Natural killer cell treated with Interleukin-12 subunit alpha and Interleukin-12 subunit beta and Interleukin-15 and Interleukin-18, amount 100 ng/mL, for 72 hours (primary cell): ENCODE results near the gene GNA14. TPM values are rescaled to one million over a fixed set of nuclear protein-coding genes. Genes with fewer than 3 reads are reported as not detected.

ENCODE experiments used
- ATAC-seq, 2 donors: fragments of 150-1000 bp; cut with Tn5 transposase in 1 of 2; sonication (Bioruptor Pico), chemical (Tn5 transposase) in 1 of 2; 2 replicates each; pipeline ENCODE4 v1.10.0; 2021
- DNase-seq: peaks from one replicate; pipeline ENCODE4 v3.0.0; 2022; ENCODE audit warnings: low spot score
- H3K27ac Mint-ChIP-seq, 2 donors: 1 replicate in 1 of 2; 2 replicates in 1 of 2; pipeline ENCODE4 v1.8.0; 2022; ENCODE audit warnings: mixed read lengths in 2 of 2, mild to moderate bottlenecking in 1 of 2, moderate library complexity in 1 of 2
- H3K27me3 Mint-ChIP-seq, 2 donors: 1 replicate in 1 of 2; 2 replicates in 1 of 2; pipeline ENCODE4 v1.8.0; 2022; ENCODE audit warnings: mixed read lengths in 2 of 2
- H3K36me3 Mint-ChIP-seq: one replicate; pipeline ENCODE4 v1.8.0; 2022; ENCODE audit warnings: mixed read lengths
- H3K4me1 Mint-ChIP-seq, 2 donors: 1 replicate in 1 of 2; 2 replicates in 1 of 2; pipeline ENCODE4 v1.8.0; 2022; ENCODE audit warnings: low read depth in 2 of 2, mixed read lengths in 2 of 2, mild to moderate bottlenecking in 1 of 2
- H3K4me3 Mint-ChIP-seq: one replicate; pipeline ENCODE4 v1.8.0; 2022; ENCODE audit warnings: mixed read lengths
- H3K9me3 Mint-ChIP-seq: 2 replicates; pipeline ENCODE4 v1.8.0; 2022; ENCODE audit warnings: mixed read lengths
- total RNA-seq, 2 donors: library from RNA; stranded (reverse); gene quantifications; one replicate each; pipeline ENCODE4 v1.2.3, GENCODE V29; 2022

Gene GNA14
- total RNA-seq, 2 donors from 2014 or later, result 0.45 TPM; not detected in 1

DNA sequence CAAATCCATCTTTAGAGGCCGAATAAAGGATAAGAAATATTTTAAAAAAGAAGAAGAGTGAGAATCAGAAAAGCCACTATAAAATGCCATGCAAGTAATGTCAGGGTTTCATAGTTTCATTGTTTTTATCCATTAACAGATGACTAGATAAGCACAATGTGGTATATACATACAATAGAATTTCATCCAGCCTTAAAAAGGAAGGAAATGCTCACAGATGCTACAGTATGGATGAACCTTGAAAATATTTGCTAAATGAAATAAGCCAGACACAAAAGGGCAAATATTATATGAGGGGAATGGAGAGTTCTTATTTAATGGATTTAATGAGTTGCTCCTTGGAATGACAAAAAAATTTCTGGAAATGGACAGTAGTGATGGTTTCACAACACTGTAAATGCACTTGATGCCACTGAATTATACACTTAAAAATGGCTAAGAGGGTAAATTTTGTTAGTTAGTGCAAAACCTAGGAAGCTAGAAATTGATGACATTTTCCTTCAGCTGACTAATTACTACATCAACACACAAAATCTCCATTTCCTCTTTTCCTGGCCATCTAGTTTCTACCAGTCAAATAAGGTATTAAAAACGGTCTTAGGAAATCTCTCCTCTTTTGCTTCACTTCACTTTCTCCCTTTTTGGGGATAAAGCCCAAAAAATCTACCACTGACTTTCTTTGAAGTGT lies 86.6 kb downstream of the GNA14 start:
- H3K27ac Mint-ChIP-seq, result no peak overlapping the region
- ATAC-seq, result no peak
- H3K27me3 Mint-ChIP-seq, result peaks cover 13 to 37% of the 10 kb centered on the region in 2 donors
- H3K9me3 Mint-ChIP-seq, result no peaks in the 10 kb centered on the region
- H3K4me3 Mint-ChIP-seq, result no peak overlapping the region
- no peaks in the 10 kb centered on the region for H3K4me1 Mint-ChIP-seq
- no peaks in the 10 kb centered on the region for H3K36me3 Mint-ChIP-seq
- DNase-seq, result no peak

DNA sequence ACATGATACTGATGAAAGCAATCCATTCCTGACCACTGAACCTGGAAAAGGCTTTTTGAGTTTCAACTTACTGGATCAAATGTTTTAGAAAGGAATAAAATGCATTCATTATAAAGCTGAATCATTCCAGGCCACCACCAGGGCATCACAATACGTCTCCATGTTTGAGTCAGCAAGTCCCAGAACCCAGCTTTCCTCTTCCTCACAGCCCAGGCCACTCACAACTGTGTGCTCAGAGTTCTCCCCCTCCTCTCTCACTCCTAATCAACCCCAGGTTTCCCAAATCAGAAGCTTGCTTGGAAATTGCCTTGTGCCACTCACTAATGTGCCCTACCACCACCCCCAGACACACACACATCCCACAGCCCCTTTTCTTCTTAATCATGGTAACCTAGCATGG lies 91.7 kb downstream of the GNA14 start:
- DNase-seq (no peak), ATAC-seq (peak in 1 of 2 donors; percentile 20)
- Mint-ChIP-seq H3K27me3 (peaks cover 17 to 38% of the 10 kb centered on the region in 2 donors), H3K4me1 (no peaks in the 10 kb centered on the region), H3K36me3 (no peaks in the 10 kb centered on the region), H3K27ac (no peak overlapping the region), H3K4me3 (no peak overlapping the region), H3K9me3 (no peaks in the 10 kb centered on the region)

DNA sequence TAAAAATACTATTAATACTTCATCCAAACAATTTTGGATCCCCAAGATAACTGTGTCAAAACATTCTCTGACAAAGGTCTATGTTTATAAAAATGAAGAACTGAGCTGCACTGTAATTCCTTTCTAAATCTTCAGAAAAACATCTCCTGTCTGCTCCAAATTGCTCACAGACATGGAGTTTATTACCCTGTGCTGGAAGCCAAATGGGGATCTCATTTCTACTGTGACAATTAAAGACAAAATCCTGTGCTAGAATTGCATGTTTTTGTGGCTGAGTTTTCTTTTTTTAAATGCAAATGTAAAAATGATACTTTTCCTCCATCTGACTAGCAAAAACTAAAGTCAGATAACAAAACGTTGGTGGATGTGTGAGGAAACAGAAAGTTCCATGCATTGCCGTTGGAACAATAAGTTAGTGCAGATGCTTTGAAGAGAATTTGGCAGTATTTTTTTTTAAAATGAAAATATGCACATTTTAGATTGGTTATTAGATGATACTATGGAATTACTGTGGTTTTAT lies 93.5 kb downstream of the GNA14 start:
- Mint-ChIP-seq H3K27me3 (peaks cover 20 to 39% of the 10 kb centered on the region in 2 donors), H3K36me3 (no peaks in the 10 kb centered on the region), H3K4me1 (no peaks in the 10 kb centered on the region), H3K27ac (no peak overlapping the region), H3K4me3 (no peak overlapping the region), H3K9me3 (no peaks in the 10 kb centered on the region)
- ATAC-seq, result no peak
- no peak for DNase-seq

DNA sequence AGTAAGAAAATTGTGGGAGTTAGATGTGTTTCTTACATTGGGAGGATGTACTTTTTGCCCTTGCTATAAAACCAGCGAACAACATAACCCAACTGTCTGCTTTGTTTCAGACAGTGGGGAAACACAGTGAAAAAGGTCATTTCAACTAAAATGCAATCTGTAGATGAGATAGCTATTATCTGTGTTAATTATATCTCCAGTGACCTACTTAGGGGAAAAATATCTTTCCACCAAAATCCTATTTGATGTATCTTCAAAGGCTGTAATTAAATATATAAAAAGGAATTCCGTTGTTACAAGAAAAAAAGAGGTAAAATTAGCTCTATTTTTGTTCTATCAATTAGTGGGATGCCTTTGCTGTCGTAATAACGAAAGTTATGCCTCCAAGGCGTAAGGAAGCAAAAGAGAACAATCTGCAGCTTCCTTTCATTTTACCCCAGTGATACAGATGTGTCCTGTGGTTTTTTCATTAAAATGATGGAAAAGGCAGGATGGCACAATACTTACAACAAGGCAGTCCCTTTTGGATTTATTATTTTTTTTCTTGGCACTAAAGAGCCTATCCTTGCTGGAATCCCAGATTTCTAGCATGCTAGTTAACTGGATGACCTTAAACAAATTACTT lies 100.9 kb downstream of the GNA14 start:
- ATAC-seq, result no peak
- Mint-ChIP-seq H3K27ac (no peak overlapping the region), H3K36me3 (no peaks in the 10 kb centered on the region)

DNA sequence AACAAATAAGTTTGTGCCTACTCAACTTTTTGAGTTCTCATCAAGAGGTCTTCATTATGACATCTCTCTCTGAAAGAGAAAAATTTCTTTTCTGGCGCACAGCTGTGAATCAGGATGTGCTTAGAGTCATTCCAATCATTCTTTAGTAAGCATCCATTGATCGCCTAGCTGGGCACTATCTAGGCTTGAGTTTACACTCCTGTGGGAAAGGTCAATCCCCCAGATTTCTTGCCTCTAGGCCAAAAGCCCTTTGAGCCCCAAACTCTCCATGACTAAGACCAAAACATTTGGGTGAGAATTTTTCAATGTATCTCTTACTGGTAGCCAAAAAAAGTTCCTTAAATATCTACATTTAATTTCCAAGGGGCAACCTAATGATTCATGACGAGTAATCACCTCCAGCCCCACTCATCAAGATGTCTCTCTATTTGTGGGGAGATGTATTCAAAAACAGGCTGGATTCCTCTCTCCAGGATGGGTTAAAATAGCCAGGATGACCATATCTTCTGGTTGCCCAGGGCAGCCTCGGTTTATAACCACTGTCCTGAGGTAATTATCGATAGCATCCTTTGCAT lies 101.7 kb downstream of the GNA14 start:
- no peak for DNase-seq
- Mint-ChIP-seq H3K27ac (no peak overlapping the region), H3K9me3 (peaks cover 6% of the 10 kb centered on the region), H3K4me1 (no peaks in the 10 kb centered on the region), H3K4me3 (no peak overlapping the region), H3K27me3 (peaks cover 8 to 11% of the 10 kb centered on the region in 2 donors), H3K36me3 (peaks cover 5% of the 10 kb centered on the region)
- no peak for ATAC-seq

More for the DNA sequence above, 100.9 kb downstream of the GNA14 start:
- Mint-ChIP-seq H3K9me3 (peaks cover 6% of the 10 kb centered on the region), H3K4me3 (no peak overlapping the region), H3K27me3 (peaks cover 9 to 12% of the 10 kb centered on the region in 2 donors), H3K4me1 (no peaks in the 10 kb centered on the region)
- no peak for DNase-seq

DNA sequence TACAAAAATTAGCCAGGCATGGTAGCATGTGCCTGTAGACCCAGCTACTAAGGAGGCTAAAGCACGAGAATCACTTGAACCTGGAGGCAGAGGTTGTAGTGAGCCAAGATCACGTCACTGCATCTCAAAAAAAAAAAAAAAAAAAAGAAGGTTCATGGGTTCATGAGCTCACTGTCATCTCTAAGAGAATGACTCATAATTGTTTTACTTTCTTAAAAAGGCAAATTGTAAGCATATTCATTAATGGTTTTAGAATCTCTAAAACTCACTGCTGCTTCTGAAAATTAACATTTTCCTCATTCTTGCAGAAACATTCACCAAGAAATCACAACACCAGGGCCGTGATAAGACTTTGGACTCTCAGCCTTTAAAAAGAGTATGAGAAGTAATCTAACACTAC lies 103.6 kb downstream of the GNA14 start:
- peaks cover 9 to 12% of the 10 kb centered on the region in 2 donors for H3K27me3 Mint-ChIP-seq
- H3K9me3 Mint-ChIP-seq, result peaks cover 16% of the 10 kb centered on the region
- no peak overlapping the region for H3K27ac Mint-ChIP-seq
- ATAC-seq, result no peak
- no peak for DNase-seq
- H3K4me3 Mint-ChIP-seq, result no peak overlapping the region
- H3K4me1 Mint-ChIP-seq, result no peaks in the 10 kb centered on the region
- peaks cover 14% of the 10 kb centered on the region for H3K36me3 Mint-ChIP-seq

DNA sequence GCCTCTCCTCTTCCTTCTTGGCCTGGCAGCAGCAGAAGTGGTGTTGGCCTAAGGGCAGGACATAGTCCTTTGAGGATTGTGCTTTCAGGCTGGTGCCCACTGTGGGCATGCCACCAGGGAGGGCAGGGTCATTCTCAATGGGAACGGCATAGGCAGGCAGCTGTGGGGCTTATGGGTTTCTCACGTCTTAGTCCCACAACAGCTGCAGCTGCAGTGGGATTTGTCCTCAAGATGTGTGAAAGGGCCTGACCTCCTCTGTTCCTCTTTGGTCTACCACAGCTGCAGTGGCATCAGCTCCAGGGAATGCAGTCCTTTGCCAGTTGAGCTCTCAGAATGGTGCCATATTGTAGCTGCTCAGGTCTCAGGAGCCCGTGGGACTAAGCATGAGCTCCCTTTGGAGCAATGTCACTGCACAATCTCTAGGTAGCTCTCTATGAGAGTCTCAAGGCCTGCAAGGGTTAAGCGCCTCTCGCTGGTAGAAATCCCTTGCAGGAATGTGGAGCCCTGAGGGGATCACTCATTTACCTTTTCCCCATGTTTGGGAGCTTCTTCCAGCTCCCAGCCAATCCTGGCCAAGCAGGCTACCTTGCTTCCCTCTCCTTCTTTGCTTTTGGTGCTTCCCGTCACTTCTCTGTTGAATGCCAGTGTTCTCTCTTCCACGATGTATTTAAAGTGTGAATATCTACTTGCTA lies 104.8 kb downstream of the GNA14 start:
- Mint-ChIP-seq H3K9me3 (peaks cover 19% of the 10 kb centered on the region), H3K36me3 (peaks cover 14% of the 10 kb centered on the region), H3K4me3 (no peak overlapping the region), H3K27ac (no peak overlapping the region), H3K4me1 (no peaks in the 10 kb centered on the region), H3K27me3 (peaks cover 11 to 15% of the 10 kb centered on the region in 2 donors)
- ATAC-seq (no peak), DNase-seq (no peak)

DNA sequence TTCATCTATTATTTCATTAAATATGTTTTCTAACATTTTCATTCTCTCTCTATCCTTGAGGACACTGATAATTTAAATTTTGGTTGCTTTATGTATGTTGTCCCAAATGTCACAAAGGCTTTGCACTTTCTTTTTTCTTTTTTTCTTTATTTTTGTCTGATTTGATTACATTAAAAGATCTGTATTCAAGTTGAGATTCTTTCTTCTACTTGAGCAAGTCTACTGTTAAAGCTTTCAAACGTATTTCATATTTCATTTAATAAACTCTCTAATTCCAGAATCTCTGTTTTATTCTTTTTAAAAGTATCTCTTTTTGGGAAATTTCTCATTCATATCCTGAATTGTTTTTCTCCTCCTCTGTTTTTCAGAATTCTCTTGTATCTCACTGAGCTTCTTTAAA lies 106.5 kb downstream of the GNA14 start:
- H3K4me1 Mint-ChIP-seq, result no peaks in the 10 kb centered on the region
- H3K27me3 Mint-ChIP-seq, result peaks cover 15% of the 10 kb centered on the region in 2 donors
- no peak for DNase-seq
- H3K27ac Mint-ChIP-seq, result no peak overlapping the region
- no peak for ATAC-seq
- H3K36me3 Mint-ChIP-seq, result peaks cover 14% of the 10 kb centered on the region
- H3K9me3 Mint-ChIP-seq, result peaks cover 19% of the 10 kb centered on the region
- H3K4me3 Mint-ChIP-seq, result no peak overlapping the region

DNA sequence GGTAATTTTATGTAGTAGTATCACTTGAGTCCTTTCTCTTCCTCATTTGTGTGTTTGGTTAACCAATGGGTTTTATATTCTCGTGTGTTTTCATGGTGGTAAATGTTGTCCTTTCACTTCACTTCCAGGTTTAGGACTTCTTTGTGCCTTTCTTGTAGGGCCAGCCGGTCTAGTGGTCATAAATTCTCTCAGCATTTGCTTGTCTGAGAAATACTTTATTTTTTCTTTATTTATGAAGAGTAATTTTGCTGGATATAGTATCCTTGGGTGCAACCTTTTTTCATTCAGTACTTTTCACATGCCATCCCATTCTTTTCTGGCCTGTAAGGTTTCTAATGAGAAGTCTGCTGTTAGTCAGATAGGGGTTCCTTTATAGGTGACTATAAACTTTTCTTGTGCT lies 107.1 kb downstream of the GNA14 start:
- ATAC-seq (no peak), DNase-seq (no peak)
- peaks cover 14% of the 10 kb centered on the region for H3K36me3 Mint-ChIP-seq
- peaks cover 9 to 11% of the 10 kb centered on the region in 2 donors for H3K27me3 Mint-ChIP-seq
- H3K4me1 Mint-ChIP-seq, result no peaks in the 10 kb centered on the region
- H3K9me3 Mint-ChIP-seq, result peaks cover 16% of the 10 kb centered on the region
- no peak overlapping the region for H3K27ac Mint-ChIP-seq
- H3K4me3 Mint-ChIP-seq, result no peak overlapping the region

DNA sequence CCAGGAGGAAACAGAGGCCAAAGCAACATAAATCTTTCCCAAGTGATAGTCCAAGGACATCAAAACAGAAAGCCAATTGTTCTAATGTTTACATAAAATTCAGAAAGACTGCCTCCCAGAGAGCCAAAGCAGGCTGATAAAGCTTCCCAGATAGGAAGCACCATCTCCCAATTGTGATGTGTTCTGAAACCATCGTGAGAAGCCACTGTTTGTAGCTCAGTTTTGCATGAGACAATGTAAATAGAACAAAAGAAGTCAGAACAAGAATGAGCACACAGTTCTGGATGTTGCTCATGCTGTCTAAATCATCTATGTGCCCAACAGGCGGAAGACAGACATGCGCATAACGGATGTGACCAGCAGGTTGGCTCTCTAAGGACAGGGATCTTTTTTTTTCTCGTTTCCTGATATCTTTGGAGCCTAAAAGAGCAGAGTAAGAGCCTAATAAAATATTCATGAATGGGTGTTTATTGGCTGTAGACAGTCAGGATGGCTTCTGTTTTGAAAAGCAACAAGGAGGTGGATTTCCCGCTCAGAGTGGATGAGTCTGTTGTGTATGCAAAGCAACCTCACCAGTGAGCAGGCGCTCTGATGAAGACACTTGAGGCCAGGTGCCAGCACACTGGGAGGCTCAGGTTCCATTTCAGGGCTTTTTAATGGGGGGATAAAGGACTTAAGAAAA lies 113.6 kb downstream of the GNA14 start:
- Mint-ChIP-seq H3K27ac (no peak overlapping the region), H3K4me3 (no peak overlapping the region)
- ATAC-seq, result no peak

DNA sequence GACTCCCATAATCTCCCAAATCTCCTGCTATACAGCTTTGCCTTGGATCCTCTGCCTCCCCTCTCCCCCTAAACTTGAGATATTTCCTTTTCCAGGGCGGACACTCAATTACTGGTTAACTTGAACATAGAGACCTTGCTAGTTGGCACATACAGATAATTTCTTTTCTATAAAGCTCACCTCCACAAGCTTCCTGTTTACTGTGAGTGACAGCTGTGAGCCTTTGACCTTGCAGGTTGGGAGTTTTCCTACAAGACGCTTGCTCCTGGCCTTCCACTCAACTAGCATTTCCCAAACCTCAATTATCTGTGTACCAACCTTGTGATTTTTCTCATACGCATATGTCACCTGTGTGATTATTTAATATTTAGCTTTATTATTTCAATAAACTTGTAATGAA lies 114.5 kb downstream of the GNA14 start:
- DNase-seq (no peak), ATAC-seq (no peak)
- H3K9me3 Mint-ChIP-seq, result no peaks in the 10 kb centered on the region
- H3K27ac Mint-ChIP-seq, result no peak overlapping the region
- no peak overlapping the region for H3K4me3 Mint-ChIP-seq
- no peaks in the 10 kb centered on the region for H3K36me3 Mint-ChIP-seq
- peaks cover 8 to 9% of the 10 kb centered on the region in 2 donors for H3K27me3 Mint-ChIP-seq
- no peaks in the 10 kb centered on the region for H3K4me1 Mint-ChIP-seq

More for the DNA sequence above, 113.6 kb downstream of the GNA14 start:
- Mint-ChIP-seq H3K27me3 (peaks cover 9 to 10% of the 10 kb centered on the region in 2 donors), H3K4me1 (no peaks in the 10 kb centered on the region), H3K9me3 (peaks cover 2% of the 10 kb centered on the region), H3K36me3 (no peaks in the 10 kb centered on the region)
- no peak for DNase-seq

DNA sequence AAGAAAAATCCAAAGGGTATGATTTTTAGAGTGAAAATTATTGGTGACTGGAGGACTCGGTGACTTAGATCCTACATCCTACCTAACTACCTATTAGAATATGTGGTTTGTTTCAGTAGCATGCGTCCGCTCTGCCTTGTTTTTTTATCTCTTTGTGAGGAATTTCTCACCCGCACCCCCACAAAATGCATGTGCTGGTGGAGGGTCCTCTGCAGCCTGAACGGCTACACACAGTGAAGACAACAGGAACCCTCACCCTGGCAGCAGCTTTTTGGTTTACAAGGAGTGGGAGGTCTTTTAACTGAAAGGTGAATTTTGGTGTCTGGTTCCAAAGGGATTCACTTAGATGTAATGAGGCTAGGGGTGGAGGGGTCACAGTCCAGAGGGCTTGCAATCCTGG lies 115.5 kb downstream of the GNA14 start:
- Mint-ChIP-seq H3K4me1 (no peaks in the 10 kb centered on the region), H3K27me3 (peaks cover 7 to 8% of the 10 kb centered on the region in 2 donors), H3K9me3 (no peaks in the 10 kb centered on the region), H3K36me3 (no peaks in the 10 kb centered on the region), H3K4me3 (no peak overlapping the region), H3K27ac (no peak overlapping the region)
- ATAC-seq (no peak), DNase-seq (no peak)

DNA sequence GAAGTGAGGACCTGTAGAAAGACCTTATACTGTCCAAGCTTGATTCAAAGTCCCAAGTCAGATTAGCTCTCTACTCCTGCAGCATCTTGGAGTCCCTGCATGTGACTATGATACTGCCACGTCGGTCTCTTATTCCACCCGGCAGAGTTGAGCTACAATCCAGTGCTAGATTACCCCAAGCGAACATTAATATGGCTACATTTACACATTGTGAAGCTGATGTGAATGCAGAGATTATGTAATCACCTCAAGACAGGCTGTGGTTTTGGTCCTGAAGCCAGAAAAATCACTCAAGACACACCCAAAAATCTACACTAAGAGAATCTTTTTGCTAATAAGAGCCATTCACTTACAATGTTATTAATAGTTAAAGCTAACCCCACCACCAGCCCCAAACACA lies 116.7 kb downstream of the GNA14 start:
- Mint-ChIP-seq H3K27me3 (peaks cover 3 to 8% of the 10 kb centered on the region in 2 donors), H3K36me3 (no peaks in the 10 kb centered on the region), H3K9me3 (no peaks in the 10 kb centered on the region), H3K4me1 (no peaks in the 10 kb centered on the region), H3K4me3 (no peak overlapping the region), H3K27ac (no peak overlapping the region)
- peak in 1 of 2 donors; percentile 8 for ATAC-seq
- no peak for DNase-seq
